Parathyroid adenoma (tissue), 2 donors: ENCODE measurements around the gene DOCK6.

ENCODE experiments used
- H2AFZ ChIP-seq: fragments of 300-600 bp; sonication (generic); one replicate; pipeline ENCODE4 v1.7.0; 2017; ENCODE audit warnings: antibody characterized with exemption, mild to moderate bottlenecking
- H3K27ac ChIP-seq: fragments of 300-600 bp; sonication (generic); one replicate; pipeline ENCODE4 v1.7.0; 2017
- H3K27me3 ChIP-seq: fragments of 300-600 bp; sonication (generic); one replicate; pipeline ENCODE4 v1.7.0; 2017; ENCODE audit warnings: low read length; ENCODE audit not compliant: control insufficient read depth, insufficient read depth
- H3K36me3 ChIP-seq: fragments of 300-600 bp; sonication (generic); one replicate; pipeline ENCODE4 v1.7.0; 2017; ENCODE audit warnings: low read length; ENCODE audit not compliant: control insufficient read depth, insufficient read depth
- H3K4me1 ChIP-seq: fragments of 300-600 bp; sonication (generic); one replicate; pipeline ENCODE4 v1.7.0; 2017; ENCODE audit warnings: control low read depth
- H3K4me2 ChIP-seq: fragments of 300-600 bp; sonication (generic); one replicate; pipeline ENCODE4 v1.7.0; 2017; ENCODE audit warnings: low read length
- H3K4me3 ChIP-seq: fragments of 300-600 bp; sonication (generic); one replicate; pipeline ENCODE4 v1.7.0; 2017; ENCODE audit warnings: low read depth, low read length
- H3K79me2 ChIP-seq: fragments of 300-600 bp; sonication (generic); one replicate; pipeline ENCODE4 v1.7.0; 2017; ENCODE audit warnings: control low read depth
- H3K9ac ChIP-seq: fragments of 300-600 bp; sonication (generic); one replicate; pipeline ENCODE4 v1.7.0; 2017; ENCODE audit warnings: mild to moderate bottlenecking
- H3K9me3 ChIP-seq: fragments of 300-600 bp; sonication (generic); one replicate; pipeline ENCODE4 v1.7.0; 2017; ENCODE audit warnings: low read length; ENCODE audit not compliant: control insufficient read depth
- TF ChIP-seq, protein P1 (sequence below): fragments of 300-600 bp; sonication (generic); IDR thresholded peaks from one replicate; pipeline ENCODE4 v1.7.0; 2017; ENCODE audit warnings: antibody characterized with exemption, mild to moderate bottlenecking
- donor health status: primary hyperparathyroidism.

The DOCK6 gene

DNA sequence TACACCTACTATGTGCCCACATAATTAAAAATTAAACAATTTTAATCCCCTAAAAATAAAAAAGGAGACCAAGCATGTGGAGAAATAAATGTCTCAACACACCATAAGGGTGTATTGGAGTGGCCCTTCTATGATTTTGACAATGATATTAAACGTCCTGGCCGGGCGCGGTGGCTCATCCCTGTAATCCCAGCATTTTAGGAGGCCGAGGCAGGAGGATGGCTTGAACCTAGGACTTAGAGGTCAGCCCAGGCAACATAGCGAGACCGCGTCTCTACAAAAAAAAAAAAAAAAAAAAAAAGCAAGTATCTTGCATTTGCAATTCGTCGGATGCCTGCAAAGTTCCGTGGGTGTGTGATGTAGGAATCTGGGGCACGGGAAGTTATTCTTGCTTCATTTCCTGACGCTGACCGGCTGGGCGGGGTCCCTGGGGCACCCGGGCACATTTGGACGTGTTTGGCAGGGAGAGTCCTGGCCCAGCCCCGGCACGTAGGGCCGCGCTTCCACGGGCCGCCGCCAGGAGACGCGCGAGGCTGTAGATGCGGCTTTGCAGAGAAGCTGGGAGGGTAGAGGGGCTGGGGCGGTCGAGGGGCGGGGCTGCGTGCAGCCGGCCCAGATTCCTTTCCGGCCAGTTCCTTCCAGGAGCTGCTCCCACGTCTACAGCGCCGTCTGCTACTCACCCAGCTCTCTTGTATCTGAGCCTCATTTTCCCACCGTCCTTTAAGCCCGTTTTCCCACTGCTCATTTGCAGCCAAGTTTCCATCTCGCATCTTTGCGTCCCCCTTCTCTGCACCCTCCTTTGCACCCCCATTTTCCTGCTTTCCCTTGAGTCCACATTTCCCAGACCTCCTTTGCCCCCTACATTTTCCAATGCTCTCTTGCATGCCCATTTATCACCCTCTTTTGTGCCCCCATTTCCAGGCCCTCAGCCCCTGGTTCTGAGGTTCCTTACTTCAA lies 31.4 kb upstream of the DOCK6 start:
- H2AFZ ChIP-seq = peak overlapping the region; percentile 80
- H3K4me2 ChIP-seq = peak overlapping the region; percentile 37
- H3K79me2 ChIP-seq = no peaks in the 10 kb centered on the region
- H3K9me3 ChIP-seq = no peaks in the 10 kb centered on the region
- H3K9ac ChIP-seq = no peak overlapping the region
- H3K36me3 ChIP-seq = no peaks in the 10 kb centered on the region
- no peak overlapping the region for H3K27ac ChIP-seq
- H3K27me3 ChIP-seq = no peaks in the 10 kb centered on the region
- TF ChIP-seq, protein P1, sequence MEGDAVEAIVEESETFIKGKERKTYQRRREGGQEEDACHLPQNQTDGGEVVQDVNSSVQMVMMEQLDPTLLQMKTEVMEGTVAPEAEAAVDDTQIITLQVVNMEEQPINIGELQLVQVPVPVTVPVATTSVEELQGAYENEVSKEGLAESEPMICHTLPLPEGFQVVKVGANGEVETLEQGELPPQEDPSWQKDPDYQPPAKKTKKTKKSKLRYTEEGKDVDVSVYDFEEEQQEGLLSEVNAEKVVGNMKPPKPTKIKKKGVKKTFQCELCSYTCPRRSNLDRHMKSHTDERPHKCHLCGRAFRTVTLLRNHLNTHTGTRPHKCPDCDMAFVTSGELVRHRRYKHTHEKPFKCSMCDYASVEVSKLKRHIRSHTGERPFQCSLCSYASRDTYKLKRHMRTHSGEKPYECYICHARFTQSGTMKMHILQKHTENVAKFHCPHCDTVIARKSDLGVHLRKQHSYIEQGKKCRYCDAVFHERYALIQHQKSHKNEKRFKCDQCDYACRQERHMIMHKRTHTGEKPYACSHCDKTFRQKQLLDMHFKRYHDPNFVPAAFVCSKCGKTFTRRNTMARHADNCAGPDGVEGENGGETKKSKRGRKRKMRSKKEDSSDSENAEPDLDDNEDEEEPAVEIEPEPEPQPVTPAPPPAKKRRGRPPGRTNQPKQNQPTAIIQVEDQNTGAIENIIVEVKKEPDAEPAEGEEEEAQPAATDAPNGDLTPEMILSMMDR = peak; percentile 99
- H3K4me1 ChIP-seq = no peaks in the 10 kb centered on the region
- peak overlapping the region; percentile 25 for H3K4me3 ChIP-seq

DNA sequence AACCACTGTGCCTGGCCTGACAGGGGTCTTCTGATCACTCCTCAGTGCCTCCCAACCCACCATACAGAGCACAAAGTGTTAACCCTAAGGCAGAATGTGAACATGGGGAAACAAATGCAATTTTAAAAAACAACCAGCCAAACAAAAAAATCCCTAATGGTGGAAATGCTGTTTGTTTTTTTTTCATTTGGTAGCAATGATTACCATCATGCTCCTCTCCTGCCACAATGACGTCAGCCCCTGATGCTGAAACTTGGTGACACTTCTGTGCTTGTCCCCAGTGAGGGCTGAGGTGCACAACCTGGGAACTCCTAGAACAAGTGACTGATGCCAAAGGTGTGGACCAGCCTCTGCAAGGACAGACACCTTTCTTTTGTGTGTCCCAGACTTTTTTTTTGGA lies 29.7 kb upstream of the DOCK6 start:
- no peaks in the 10 kb centered on the region for H3K36me3 ChIP-seq
- no peak overlapping the region for H3K27ac ChIP-seq
- H3K27me3 ChIP-seq = no peaks in the 10 kb centered on the region
- H3K9ac ChIP-seq = no peak overlapping the region
- no peak overlapping the region for H3K4me2 ChIP-seq
- no peaks in the 10 kb centered on the region for H3K9me3 ChIP-seq
- no peak overlapping the region for H2AFZ ChIP-seq
- no peaks in the 10 kb centered on the region for H3K79me2 ChIP-seq
- H3K4me1 ChIP-seq = no peaks in the 10 kb centered on the region
- no peak overlapping the region for H3K4me3 ChIP-seq
- TF ChIP-seq, protein P1 = no peak

DNA sequence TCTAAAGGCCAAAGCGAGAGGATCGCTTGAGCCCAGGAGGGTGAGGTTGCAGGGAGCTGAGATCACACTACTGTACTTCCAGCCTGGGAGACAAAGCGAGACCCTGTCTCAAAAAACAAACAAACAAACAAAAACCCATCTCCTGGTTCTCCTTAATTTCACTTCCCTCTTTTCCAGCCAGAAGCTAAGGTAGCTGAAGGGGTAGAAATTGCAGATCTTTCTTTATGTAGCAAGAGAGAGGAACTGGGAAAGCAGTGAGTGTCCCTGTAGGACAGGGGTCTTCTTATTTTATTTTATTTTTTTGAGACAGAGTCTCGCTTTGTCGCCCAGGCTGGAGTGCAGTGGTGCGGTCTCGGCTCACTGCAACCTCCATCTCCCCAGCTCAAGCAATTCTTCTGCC lies 29.1 kb upstream of the DOCK6 start:
- Histone ChIP-seq H3K9ac (no peak overlapping the region), H2AFZ (no peak overlapping the region), H3K79me2 (no peaks in the 10 kb centered on the region), H3K4me3 (no peak overlapping the region), H3K27me3 (no peaks in the 10 kb centered on the region), H3K4me1 (no peaks in the 10 kb centered on the region), H3K27ac (no peak overlapping the region), H3K36me3 (no peaks in the 10 kb centered on the region), H3K9me3 (no peaks in the 10 kb centered on the region), H3K4me2 (no peak overlapping the region)
- TF ChIP-seq, protein P1 = no peak

DNA sequence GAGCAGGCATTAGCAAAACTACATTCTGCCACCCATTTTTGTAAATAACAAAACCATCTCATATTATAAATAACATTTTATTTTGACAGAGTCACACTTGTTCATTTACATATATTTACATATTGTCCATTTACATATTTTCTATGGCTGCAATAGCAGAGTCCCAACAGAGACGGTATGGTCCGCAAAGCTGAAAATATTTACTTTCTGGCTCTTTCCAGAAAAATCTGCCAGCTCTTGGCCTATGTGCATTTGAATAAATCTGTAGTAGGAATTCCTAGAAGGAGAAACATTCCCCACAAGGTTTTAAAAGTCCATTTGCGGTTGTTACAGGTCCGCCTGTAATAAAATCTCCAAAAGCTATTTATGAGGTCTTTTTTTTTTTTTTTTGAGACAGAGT lies 27.9 kb upstream of the DOCK6 start:
- Histone ChIP-seq H3K36me3 (no peaks in the 10 kb centered on the region), H3K79me2 (no peaks in the 10 kb centered on the region), H3K4me2 (no peak overlapping the region), H3K9ac (no peak overlapping the region), H3K4me3 (no peak overlapping the region), H3K27me3 (no peaks in the 10 kb centered on the region), H3K9me3 (no peaks in the 10 kb centered on the region), H3K27ac (no peak overlapping the region), H2AFZ (no peak overlapping the region), H3K4me1 (no peaks in the 10 kb centered on the region)
- TF ChIP-seq, protein P1 = no peak

DNA sequence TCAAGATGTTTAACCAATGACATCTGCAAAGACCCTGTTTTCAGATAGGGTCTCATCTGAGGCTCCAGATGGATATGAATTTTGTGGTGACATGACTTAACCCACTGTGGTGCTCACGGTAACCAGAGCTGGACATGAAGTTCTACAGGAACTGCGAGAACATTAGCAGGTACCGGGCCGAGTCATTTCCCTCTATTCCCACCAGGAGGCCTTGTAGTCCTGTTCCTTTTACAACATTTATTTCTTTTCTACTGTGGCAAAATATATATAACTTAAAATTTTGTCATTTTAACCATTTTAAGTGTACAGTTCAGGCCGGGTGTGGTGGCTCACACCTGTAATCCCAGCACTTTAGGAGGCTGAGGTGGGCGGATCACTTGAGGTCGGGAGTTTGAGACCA lies 26.0 kb upstream of the DOCK6 start:
- no peak overlapping the region for H3K9ac ChIP-seq
- H3K27ac ChIP-seq = no peak overlapping the region
- H3K36me3 ChIP-seq = no peaks in the 10 kb centered on the region
- H3K9me3 ChIP-seq = no peaks in the 10 kb centered on the region
- no peak overlapping the region for H3K4me3 ChIP-seq
- no peak overlapping the region for H3K4me2 ChIP-seq
- H3K4me1 ChIP-seq = no peaks in the 10 kb centered on the region
- no peak overlapping the region for H2AFZ ChIP-seq
- no peaks in the 10 kb centered on the region for H3K79me2 ChIP-seq
- TF ChIP-seq, protein P1 = peak; percentile 20
- no peaks in the 10 kb centered on the region for H3K27me3 ChIP-seq
